HUES48 (cell line): ENCODE measurements around the gene MRLN.
A peak's percentile ranks its signal among the peaks of the same experiment; 100 is the strongest.

ENCODE experiments used
- H3K27ac ChIP-seq: one replicate; pipeline ENCODE4 v1.7.0; 2013; ENCODE audit warnings: low read depth, low read length, inconsistent platforms
- H3K27me3 ChIP-seq: 2 replicates; pipeline ENCODE4 v1.6.1; 2013; ENCODE audit warnings: mild to moderate bottlenecking, low read length; ENCODE audit not compliant: control insufficient read depth, insufficient read depth
- H3K36me3 ChIP-seq: 2 replicates; pipeline ENCODE4 v1.6.1; 2013; ENCODE audit warnings: low read length; ENCODE audit not compliant: control insufficient read depth, insufficient read depth
- H3K4me1 ChIP-seq: 2 replicates; pipeline ENCODE4 v1.6.1; 2013; ENCODE audit warnings: mild to moderate bottlenecking, low read length; ENCODE audit not compliant: control insufficient read depth, insufficient read depth
- H3K4me3 ChIP-seq: 2 replicates; pipeline ENCODE4 v1.5.1; 2013; ENCODE audit warnings: mild to moderate bottlenecking, low read depth, low read length
- H3K9ac ChIP-seq: 2 replicates; pipeline ENCODE4 v1.6.1; 2013; ENCODE audit warnings: mild to moderate bottlenecking, low read depth, low read length, moderate library complexity
- H3K9me3 ChIP-seq: 2 replicates; pipeline ENCODE4 v1.6.1; 2013; ENCODE audit warnings: low read length; ENCODE audit not compliant: control insufficient read depth, insufficient read depth

Gene MRLN

GRCh38 chr10:59706851-59707797, 46.1 kb downstream of the MRLN start:
- Histone ChIP-seq H3K27me3 (peaks cover 31% of the 10 kb centered on the region), H3K9ac (no peak overlapping the region), H3K27ac (no peak overlapping the region), H3K4me3 (peak overlapping the region; percentile 79; the same call in 1 of the 2 replicates), H3K4me1 (peaks cover 35% of the 10 kb centered on the region), H3K9me3 (no peaks in the 10 kb centered on the region), H3K36me3 (peaks cover 5% of the 10 kb centered on the region)

GRCh38 chr10:59705931-59706330, 47.3 kb downstream of the MRLN start:
- Histone ChIP-seq H3K4me1 (peaks cover 32% of the 10 kb centered on the region), H3K27ac (peak overlapping the region; percentile 65), H3K4me3 (peak overlapping the region; percentile 29; the same call in 1 of the 2 replicates), H3K27me3 (peaks cover 27% of the 10 kb centered on the region), H3K36me3 (peaks cover 13% of the 10 kb centered on the region), H3K9ac (no peak overlapping the region), H3K9me3 (no peaks in the 10 kb centered on the region)

- Histone ChIP-seq H3K27me3 (peaks cover 16% of the 10 kb centered on the region), H3K9me3 (no peaks in the 10 kb centered on the region), H3K4me3 (no peak overlapping the region), H3K36me3 (peaks cover 13% of the 10 kb centered on the region), H3K27ac (no peak overlapping the region), H3K9ac (no peak overlapping the region), H3K4me1 (peaks cover 23% of the 10 kb centered on the region)
These were observed 48.6 kb downstream of the MRLN start for GRCh38 chr10:59704630-59705029.

GRCh38 chr10:59702347-59702746, 50.9 kb downstream of the MRLN start:
- Histone ChIP-seq H3K36me3 (peaks cover 13% of the 10 kb centered on the region), H3K9me3 (no peaks in the 10 kb centered on the region), H3K4me1 (peaks cover 15% of the 10 kb centered on the region), H3K4me3 (no peak overlapping the region), H3K27me3 (no peaks in the 10 kb centered on the region), H3K9ac (no peak overlapping the region), H3K27ac (no peak overlapping the region)

- Histone ChIP-seq H3K9me3 (no peaks in the 10 kb centered on the region), H3K4me3 (no peak overlapping the region), H3K4me1 (peaks cover 8% of the 10 kb centered on the region), H3K27ac (no peak overlapping the region), H3K27me3 (no peaks in the 10 kb centered on the region), H3K9ac (no peak overlapping the region), H3K36me3 (peaks cover 13% of the 10 kb centered on the region)
These were observed 52.5 kb downstream of the MRLN start for GRCh38 chr10:59700709-59701108.

GRCh38 chr10:59698326-59698725, 54.9 kb downstream of the MRLN start:
- Histone ChIP-seq H3K27ac (no peak overlapping the region), H3K9ac (no peak overlapping the region), H3K36me3 (peaks cover 8% of the 10 kb centered on the region; the same call in 1 of the 2 replicates), H3K27me3 (no peaks in the 10 kb centered on the region), H3K4me3 (no peak overlapping the region), H3K4me1 (no peaks in the 10 kb centered on the region), H3K9me3 (no peaks in the 10 kb centered on the region)

GRCh38 chr10:59695637-59696036, 57.6 kb downstream of the MRLN start:
- Histone ChIP-seq H3K36me3 (no peaks in the 10 kb centered on the region), H3K9me3 (no peaks in the 10 kb centered on the region), H3K4me1 (no peaks in the 10 kb centered on the region), H3K27me3 (no peaks in the 10 kb centered on the region), H3K27ac (no peak overlapping the region), H3K9ac (no peak overlapping the region), H3K4me3 (no peak overlapping the region)

GRCh38 chr10:59694936-59695335, 58.3 kb downstream of the MRLN start:
- H3K9ac ChIP-seq = no peak overlapping the region

GRCh38 chr10:59692113-59692512, 61.1 kb downstream of the MRLN start:
- Histone ChIP-seq H3K4me1 (no peaks in the 10 kb centered on the region), H3K4me3 (no peak overlapping the region), H3K9ac (no peak overlapping the region), H3K27ac (no peak overlapping the region), H3K9me3 (no peaks in the 10 kb centered on the region), H3K27me3 (no peaks in the 10 kb centered on the region), H3K36me3 (no peaks in the 10 kb centered on the region)

More at GRCh38 chr10:59694936-59695335, 58.3 kb downstream of the MRLN start:
- no peaks in the 10 kb centered on the region for H3K27me3 ChIP-seq
- no peak overlapping the region for H3K27ac ChIP-seq
- H3K4me1 ChIP-seq = no peaks in the 10 kb centered on the region
- no peaks in the 10 kb centered on the region for H3K36me3 ChIP-seq
- no peaks in the 10 kb centered on the region for H3K9me3 ChIP-seq
- H3K4me3 ChIP-seq = no peak overlapping the region

GRCh38 chr10:59688921-59689351, 64.3 kb downstream of the MRLN start:
- H3K27me3 ChIP-seq = no peaks in the 10 kb centered on the region
- H3K36me3 ChIP-seq = peaks cover 12% of the 10 kb centered on the region
- no peaks in the 10 kb centered on the region for H3K4me1 ChIP-seq
- no peak overlapping the region for H3K9ac ChIP-seq
- no peak overlapping the region for H3K4me3 ChIP-seq
- no peak overlapping the region for H3K27ac ChIP-seq
- H3K9me3 ChIP-seq = no peaks in the 10 kb centered on the region

- H3K9ac ChIP-seq = no peak overlapping the region
These were observed 65.6 kb downstream of the MRLN start for GRCh38 chr10:59687657-59688056.

More at GRCh38 chr10:59687657-59688056, 65.6 kb downstream of the MRLN start:
- H3K27me3 ChIP-seq = no peaks in the 10 kb centered on the region
- no peaks in the 10 kb centered on the region for H3K4me1 ChIP-seq
- no peak overlapping the region for H3K27ac ChIP-seq
- no peak overlapping the region for H3K4me3 ChIP-seq
- H3K36me3 ChIP-seq = peaks cover 24% of the 10 kb centered on the region
- H3K9me3 ChIP-seq = no peaks in the 10 kb centered on the region
